Activated T-cell treated with anti-CD3 and anti-CD28 coated beads for 48 hours (primary cell): Measurements from ENCODE around the gene MVB12B.

Experiments used
- DNase-seq: peaks from one replicate; pipeline ENCODE4 v3.0.0-alpha.2; 2020; ENCODE audit warnings: low read depth

MVB12B gene

GRCh38 chr9:126494264-126494663 is 167.6 kb downstream of the MVB12B start:
- DNase-seq, result no peak

- DNase-seq, result no peak
Observed at GRCh38 chr9:126494746-126495145, 168.1 kb downstream of the MVB12B start.

- no peak for DNase-seq
Observed at GRCh38 chr9:126495411-126496180, 169.0 kb downstream of the MVB12B start.

- no peak for DNase-seq
Observed at GRCh38 chr9:126496181-126496576, 169.6 kb downstream of the MVB12B start.

- no peak for DNase-seq
Observed at GRCh38 chr9:126496781-126497659, 170.4 kb downstream of the MVB12B start.

GRCh38 chr9:126497660-126498275 is 171.1 kb downstream of the MVB12B start:
- no peak for DNase-seq

- no peak for DNase-seq
Observed at GRCh38 chr9:126498331-126498730, 171.7 kb downstream of the MVB12B start.

GRCh38 chr9:126499005-126499910 is 172.6 kb downstream of the MVB12B start:
- peak; percentile 47 for DNase-seq

- DNase-seq, result no peak
Observed at GRCh38 chr9:126499911-126500599, 173.4 kb downstream of the MVB12B start.

GRCh38 chr9:126500600-126501382 is 174.2 kb downstream of the MVB12B start:
- DNase-seq, result peak; percentile 60

- DNase-seq, result no peak
Observed at GRCh38 chr9:126501383-126502331, 175.0 kb downstream of the MVB12B start.

GRCh38 chr9:126502417-126503332 is 176.0 kb downstream of the MVB12B start:
- no peak for DNase-seq

GRCh38 chr9:126503333-126504085 is 176.9 kb downstream of the MVB12B start:
- DNase-seq, result no peak

- DNase-seq, result no peak
Observed at GRCh38 chr9:126504086-126504976, 177.7 kb downstream of the MVB12B start.

GRCh38 chr9:126504977-126505455 is 178.4 kb downstream of the MVB12B start:
- no peak for DNase-seq
